ENCODE data around the gene C1QTNF1. TPM values are rescaled to one million over a fixed set of nuclear protein-coding genes. Genes with fewer than 3 reads are reported as not detected.

Gene C1QTNF1
- total and polyA plus RNA-seq, 3 donors from 2014 or later: 9.1 to 22.5 (median 9.8) TPM

DNA sequence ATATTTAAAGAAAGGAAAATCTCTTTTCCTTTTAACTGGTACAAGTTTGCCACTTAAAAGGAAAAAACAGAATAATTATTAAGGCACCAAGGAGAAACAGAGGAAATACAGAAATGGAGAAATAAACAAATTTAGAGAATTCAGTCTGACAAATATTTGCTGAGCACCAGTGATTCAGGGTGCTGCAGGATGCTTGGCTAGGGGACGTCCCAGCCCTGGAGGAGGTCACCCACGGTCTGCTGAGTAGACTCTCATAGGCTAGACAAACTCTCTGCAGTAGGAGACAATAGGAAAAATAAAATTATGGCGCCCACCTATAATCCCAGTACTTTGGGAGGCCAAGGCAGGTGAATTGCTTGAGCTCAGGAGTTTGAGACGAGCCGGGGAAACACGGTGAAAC lies 15.9 kb downstream of the C1QTNF1 start:
- Histone ChIP-seq H3K4me1 (peaks cover 3% of the 10 kb centered on the region), H3K9me3 (no peaks in the 10 kb centered on the region), H3K27ac (no peak overlapping the region), H3K27me3 (no peaks in the 10 kb centered on the region), H3K36me3 (ENCODE audit: low read depth, missing control alignments) (no peaks in the 10 kb centered on the region), H3K4me3 (no peak overlapping the region)
- TF ChIP-seq, protein P1, sequence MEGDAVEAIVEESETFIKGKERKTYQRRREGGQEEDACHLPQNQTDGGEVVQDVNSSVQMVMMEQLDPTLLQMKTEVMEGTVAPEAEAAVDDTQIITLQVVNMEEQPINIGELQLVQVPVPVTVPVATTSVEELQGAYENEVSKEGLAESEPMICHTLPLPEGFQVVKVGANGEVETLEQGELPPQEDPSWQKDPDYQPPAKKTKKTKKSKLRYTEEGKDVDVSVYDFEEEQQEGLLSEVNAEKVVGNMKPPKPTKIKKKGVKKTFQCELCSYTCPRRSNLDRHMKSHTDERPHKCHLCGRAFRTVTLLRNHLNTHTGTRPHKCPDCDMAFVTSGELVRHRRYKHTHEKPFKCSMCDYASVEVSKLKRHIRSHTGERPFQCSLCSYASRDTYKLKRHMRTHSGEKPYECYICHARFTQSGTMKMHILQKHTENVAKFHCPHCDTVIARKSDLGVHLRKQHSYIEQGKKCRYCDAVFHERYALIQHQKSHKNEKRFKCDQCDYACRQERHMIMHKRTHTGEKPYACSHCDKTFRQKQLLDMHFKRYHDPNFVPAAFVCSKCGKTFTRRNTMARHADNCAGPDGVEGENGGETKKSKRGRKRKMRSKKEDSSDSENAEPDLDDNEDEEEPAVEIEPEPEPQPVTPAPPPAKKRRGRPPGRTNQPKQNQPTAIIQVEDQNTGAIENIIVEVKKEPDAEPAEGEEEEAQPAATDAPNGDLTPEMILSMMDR (IDR thresholded peaks at IDR 0.05): no peak
- TF ChIP-seq POLR2A (IDR thresholded peaks at IDR 0.05): no peak
- DNase-seq: no peak
- intact Hi-C loops (cut with DNase I; ENCODE audit: low total_unique reads): no loop called here
- WGBS, 2 donors: 94 to 96% methylated on average over 6 of the region's 6 CpGs

DNA sequence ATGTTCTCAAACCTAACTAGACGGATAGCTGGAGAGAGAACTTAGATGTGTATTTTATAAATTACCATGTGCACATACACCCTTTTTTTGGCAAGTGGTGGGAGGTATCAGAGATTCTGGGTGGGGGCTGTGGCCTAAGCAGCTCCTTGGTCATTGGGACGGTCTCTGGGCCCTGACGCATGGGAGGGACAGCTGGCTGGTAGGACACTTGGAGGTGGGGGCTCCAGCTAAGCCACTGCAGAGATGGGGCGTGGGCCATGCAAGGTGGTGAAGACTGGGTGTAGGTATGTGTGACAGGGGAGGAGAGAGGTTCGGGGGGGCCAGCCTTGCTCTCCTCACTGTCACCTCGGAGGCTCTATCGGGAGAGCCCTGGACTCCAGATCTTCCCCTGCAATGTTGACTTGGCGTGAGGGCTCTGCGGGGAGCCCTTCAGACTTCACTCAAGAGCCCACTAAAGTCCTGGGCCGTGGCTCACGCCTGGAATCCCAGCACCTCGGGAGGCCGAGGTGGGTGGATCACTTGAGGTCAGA lies 17.1 kb downstream of the C1QTNF1 start:
- WGBS, 2 donors: 92 to 93% methylated on average over 13 of the region's 13 CpGs
- TF ChIP-seq, protein P1 (IDR thresholded peaks at IDR 0.05): no peak
- TF ChIP-seq POLR2A (IDR thresholded peaks at IDR 0.05): no peak
- intact Hi-C loops (cut with DNase I; ENCODE audit: low total_unique reads): no loop called here
- Histone ChIP-seq H3K9me3 (no peaks in the 10 kb centered on the region), H3K4me3 (no peak overlapping the region), H3K27me3 (no peaks in the 10 kb centered on the region), H3K27ac (no peak overlapping the region), H3K36me3 (ENCODE audit: low read depth, missing control alignments) (no peaks in the 10 kb centered on the region), H3K4me1 (peaks cover 8% of the 10 kb centered on the region)
- no peak for DNase-seq

DNA sequence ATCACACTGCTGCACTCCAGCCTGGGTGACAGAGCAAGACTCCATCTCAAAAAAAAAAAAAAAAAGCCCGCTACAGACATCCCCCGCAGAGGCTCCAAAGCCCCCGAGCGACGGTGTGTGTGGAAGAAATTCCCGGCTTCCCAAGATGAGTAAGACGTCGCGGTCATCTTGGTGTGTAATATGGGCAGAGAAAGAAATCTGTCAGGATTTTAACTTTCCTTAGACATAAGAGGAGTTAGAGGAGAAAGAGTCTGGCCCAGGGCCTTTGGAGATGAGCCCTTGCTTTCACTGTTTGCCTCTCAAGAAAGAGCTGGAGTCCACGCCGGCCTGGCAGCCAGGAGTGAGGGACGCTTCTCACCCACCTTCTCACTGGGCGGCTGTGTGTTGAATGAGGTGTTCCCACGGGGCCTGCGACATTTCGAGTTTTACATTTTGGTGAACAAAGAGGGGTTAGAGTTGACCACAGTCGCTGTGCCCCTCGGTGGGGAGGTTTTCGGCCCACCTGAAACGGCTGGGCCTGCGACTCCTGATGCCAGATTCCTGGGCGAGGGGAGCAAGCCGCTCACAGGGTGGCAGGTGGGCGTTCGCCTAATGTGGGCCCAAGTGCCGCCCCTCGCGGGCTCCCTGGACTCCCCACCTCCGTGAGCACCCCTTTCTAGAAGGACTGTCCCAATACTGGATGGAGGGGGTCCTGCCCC lies 17.9 kb downstream of the C1QTNF1 start:
- H3K9me3 ChIP-seq: no peaks in the 10 kb centered on the region
- no peak for TF ChIP-seq POLR2A (IDR thresholded peaks at IDR 0.05)
- TF ChIP-seq, protein P1 (IDR thresholded peaks at IDR 0.05): no peak
- no peaks in the 10 kb centered on the region for H3K36me3 ChIP-seq (ENCODE audit: low read depth, missing control alignments)
- 89 to 93% methylated on average over 18 to 29 of the region's 29 CpGs for WGBS, 2 donors
- no peak for DNase-seq
- H3K4me3 ChIP-seq: no peak overlapping the region
- intact Hi-C loops (cut with DNase I; ENCODE audit: low total_unique reads): no loop called here
- H3K27me3 ChIP-seq: no peaks in the 10 kb centered on the region
- no peak overlapping the region for H3K27ac ChIP-seq
- H3K4me1 ChIP-seq: peaks cover 8% of the 10 kb centered on the region

DNA sequence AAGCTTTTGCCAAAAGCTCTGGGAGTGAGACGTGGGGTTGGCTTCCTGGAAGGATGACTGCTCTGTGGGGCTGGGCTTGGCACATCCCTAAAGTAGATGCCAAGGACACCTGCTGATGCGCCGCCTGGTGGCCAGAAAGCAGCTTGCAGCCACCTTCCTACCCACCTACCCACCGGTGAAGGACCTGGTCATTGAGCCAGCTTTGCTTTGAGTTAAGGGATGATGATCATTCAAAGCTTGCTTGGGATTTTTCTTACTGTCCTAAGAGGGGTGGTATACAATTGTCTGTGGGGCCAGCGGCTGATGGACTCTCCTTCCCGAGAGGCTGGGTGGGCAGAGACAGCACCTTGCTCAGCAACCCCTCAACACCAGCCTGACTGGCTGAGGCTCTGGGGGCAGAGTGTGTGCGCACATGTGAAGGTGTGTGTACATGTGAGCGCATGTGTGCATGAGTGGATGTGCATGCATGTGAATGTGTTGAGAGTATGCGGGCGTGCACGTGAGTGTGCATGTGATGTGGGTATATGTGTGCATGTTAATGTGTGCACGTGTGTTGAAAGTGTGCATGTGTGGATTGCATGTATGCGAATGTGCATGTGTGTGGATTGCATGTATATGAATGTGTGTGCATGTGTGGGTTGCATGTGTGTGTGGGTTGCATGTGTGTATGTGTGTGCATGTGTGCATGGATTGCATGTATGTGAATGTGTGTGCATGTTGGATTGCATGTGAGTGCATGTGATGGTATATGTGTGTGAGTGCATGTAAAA lies 18.6 kb downstream of the C1QTNF1 start:
- no peaks in the 10 kb centered on the region for H3K27me3 ChIP-seq
- TF ChIP-seq, protein P1 (IDR thresholded peaks at IDR 0.05): peak; percentile 73 to 85 (median 73)
- no peak for TF ChIP-seq POLR2A (IDR thresholded peaks at IDR 0.05)
- H3K4me1 ChIP-seq: peaks cover 8% of the 10 kb centered on the region
- DNase-seq: peak; percentile 81
- WGBS, 2 donors: 72 to 80% methylated on average over 11 to 13 of the region's 13 CpGs
- no peak overlapping the region for H3K27ac ChIP-seq
- H3K9me3 ChIP-seq: no peaks in the 10 kb centered on the region
- intact Hi-C loops (cut with DNase I; ENCODE audit: low total_unique reads): no loop called here
- H3K4me3 ChIP-seq: no peak overlapping the region
- no peaks in the 10 kb centered on the region for H3K36me3 ChIP-seq (ENCODE audit: low read depth, missing control alignments)

All from testis (tissue), 3 donors.